Measurements from ENCODE around the gene TMEM14A.

DNA sequence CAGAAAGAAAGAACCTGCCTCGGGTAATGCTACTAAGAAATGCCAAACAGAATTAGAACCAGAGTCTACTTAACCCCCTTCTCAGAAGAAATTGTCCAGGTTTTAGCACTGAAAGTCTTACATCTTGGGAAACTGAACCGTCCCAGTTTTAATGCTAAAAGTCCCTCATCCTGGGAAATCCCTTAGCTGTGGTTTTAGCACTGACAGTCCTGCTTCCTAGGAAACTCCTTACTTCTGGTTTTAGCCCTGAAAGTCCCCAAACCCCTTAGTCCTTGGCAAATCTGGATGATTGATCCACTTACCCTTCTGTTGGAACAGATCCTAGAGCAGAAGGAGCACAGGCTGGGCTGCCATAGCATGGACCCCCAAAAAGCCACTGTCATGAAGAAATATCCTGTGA, 4.8 kb upstream of the TMEM14A start:
- TF ChIP-seq, protein P1, sequence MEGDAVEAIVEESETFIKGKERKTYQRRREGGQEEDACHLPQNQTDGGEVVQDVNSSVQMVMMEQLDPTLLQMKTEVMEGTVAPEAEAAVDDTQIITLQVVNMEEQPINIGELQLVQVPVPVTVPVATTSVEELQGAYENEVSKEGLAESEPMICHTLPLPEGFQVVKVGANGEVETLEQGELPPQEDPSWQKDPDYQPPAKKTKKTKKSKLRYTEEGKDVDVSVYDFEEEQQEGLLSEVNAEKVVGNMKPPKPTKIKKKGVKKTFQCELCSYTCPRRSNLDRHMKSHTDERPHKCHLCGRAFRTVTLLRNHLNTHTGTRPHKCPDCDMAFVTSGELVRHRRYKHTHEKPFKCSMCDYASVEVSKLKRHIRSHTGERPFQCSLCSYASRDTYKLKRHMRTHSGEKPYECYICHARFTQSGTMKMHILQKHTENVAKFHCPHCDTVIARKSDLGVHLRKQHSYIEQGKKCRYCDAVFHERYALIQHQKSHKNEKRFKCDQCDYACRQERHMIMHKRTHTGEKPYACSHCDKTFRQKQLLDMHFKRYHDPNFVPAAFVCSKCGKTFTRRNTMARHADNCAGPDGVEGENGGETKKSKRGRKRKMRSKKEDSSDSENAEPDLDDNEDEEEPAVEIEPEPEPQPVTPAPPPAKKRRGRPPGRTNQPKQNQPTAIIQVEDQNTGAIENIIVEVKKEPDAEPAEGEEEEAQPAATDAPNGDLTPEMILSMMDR (IDR thresholded peaks at IDR 0.05) = no peak
- no peak for TF ChIP-seq POLR2A (IDR thresholded peaks at IDR 0.05)
